SK-N-MC (cell line): ENCODE results near the gene LRP6.

Source experiments
- DNase-seq: peaks from one replicate; pipeline ENCODE4 v3.0.0-alpha.2; 2011; ENCODE audit warnings: low read depth, low spot score
- H3K27ac ChIP-seq: fragments of 200-600 bp; sonication (generic); 2 replicates; pipeline ENCODE4 v1.5.1; 2016; ENCODE audit warnings: mixed run types
- H3K36me3 ChIP-seq: fragments of 200-600 bp; sonication (generic); 2 replicates; pipeline ENCODE4 v1.6.1; 2017; ENCODE audit warnings: antibody characterized with exemption, low read length, mixed read lengths; ENCODE audit not compliant: insufficient read depth
- H3K4me3 ChIP-seq: fragments of 200-600 bp; sonication (generic); 2 replicates; pipeline ENCODE4 v1.5.1; 2016
- H3K9ac ChIP-seq: fragments of 200-600 bp; sonication (generic); 2 replicates; pipeline ENCODE4 v1.8.0; 2017; ENCODE audit warnings: mixed run types, mixed read lengths; ENCODE audit not compliant: insufficient read length
- H3K9me3 ChIP-seq: fragments of 200-600 bp; sonication (generic); 2 replicates; pipeline ENCODE4 v1.6.1; 2017; ENCODE audit warnings: low read depth, mild to moderate bottlenecking, antibody characterized with exemption, low read length, moderate library complexity, mixed read lengths
- EZH2 ChIP-seq: fragments of 200-600 bp; sonication (generic); IDR thresholded peaks from one replicate; pipeline ENCODE4 v1.6.1; 2017; ENCODE audit warnings: antibody characterized with exemption
- FOXP2 ChIP-seq: optimal IDR thresholded peaks from 2 replicates; pipeline ENCODE3; 2011; ENCODE audit warnings: mild to moderate bottlenecking, moderate library complexity; ENCODE audit not compliant: insufficient read depth; ENCODE audit errors: extremely low read length, control extremely low read depth
- POLR2AphosphoS5 ChIP-seq: IDR thresholded peaks from 2 replicates; pipeline ENCODE4 v1.6.1; 2012; ENCODE audit warnings: mild to moderate bottlenecking, low read depth, low read length, borderline replicate concordance

The LRP6 gene

DNA sequence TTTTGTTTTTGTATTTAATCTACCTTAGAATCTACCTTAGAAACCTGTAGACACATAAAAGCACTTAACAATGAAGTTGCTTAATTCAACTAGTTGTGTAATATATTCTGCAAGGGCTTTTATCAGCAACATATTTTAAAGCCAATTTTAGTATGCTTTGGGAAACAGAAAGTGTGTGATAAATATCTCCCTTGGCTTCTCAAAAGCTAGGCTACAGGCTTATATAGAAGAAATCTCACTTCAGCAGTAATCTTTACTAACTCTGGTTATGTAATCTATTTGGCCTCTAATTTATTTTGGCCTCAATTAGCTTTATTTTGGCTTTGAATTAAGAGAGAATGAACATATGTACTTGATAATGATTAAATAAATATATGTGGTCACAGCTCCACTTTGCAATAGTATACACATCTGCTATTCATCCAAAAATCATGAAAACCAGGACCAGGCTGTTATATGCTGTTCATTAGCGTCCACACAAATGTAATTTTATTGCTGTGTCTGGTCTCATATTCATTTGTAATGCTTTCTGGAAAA is 37.2 kb downstream of the LRP6 start:
- Histone ChIP-seq H3K9me3 (no peaks in the 10 kb centered on the region), H3K36me3 (no peaks in the 10 kb centered on the region), H3K27ac (peak overlapping the region; percentile 48; the same call in 1 of the 2 replicates), H3K4me3 (peak overlapping the region; percentile 5; the same call in 1 of the 2 replicates), H3K9ac (peak overlapping the region; percentile 24)
- no peak for DNase-seq
- TF ChIP-seq FOXP2 (no peak), POLR2AphosphoS5 (no peak), EZH2 (no peak)

DNA sequence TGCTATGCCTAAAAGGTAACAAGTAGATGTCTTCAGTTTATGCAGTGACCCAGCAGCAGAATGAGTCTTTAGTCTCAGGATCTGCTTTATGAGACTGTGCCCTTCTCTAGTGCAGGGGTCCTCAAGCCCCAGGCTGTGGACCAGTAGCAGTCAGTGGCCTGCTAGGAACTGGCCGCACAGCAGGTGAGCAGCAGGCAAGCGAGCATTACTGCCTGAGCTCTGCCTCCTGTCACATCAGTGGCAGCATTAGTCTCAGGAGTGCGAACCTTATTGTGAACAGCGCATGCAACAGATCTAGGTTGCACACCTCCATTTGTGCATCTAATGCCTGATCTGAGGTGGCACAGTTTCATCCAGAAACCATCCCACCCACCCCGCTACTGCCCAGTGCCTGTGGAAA is 38.4 kb downstream of the LRP6 start:
- DNase-seq, result no peak
- H3K9me3 ChIP-seq, result no peaks in the 10 kb centered on the region
- TF ChIP-seq FOXP2, result no peak
- no peak for TF ChIP-seq POLR2AphosphoS5
- no peak for TF ChIP-seq EZH2
- H3K36me3 ChIP-seq, result no peaks in the 10 kb centered on the region
- no peak overlapping the region for H3K4me3 ChIP-seq
- no peak overlapping the region for H3K9ac ChIP-seq
- no peak overlapping the region for H3K27ac ChIP-seq

DNA sequence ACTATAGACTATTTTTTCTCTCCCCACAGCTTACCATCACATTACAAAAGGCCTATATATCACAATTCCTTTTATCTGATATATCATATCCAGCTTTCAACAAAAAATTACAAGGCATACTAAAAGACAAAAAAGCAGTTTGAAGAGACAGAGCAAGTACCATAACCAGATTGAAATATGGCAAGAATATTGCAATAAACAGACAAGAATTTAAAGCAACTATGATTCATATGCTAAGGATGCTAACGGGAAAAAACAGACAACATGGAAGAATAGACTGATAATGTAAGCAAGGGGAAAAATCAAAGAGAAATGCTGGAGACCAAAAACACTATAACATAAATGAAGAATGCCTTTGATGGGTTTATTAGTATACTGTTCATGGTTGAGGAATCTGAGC is 40.7 kb downstream of the LRP6 start:
- H3K9me3 ChIP-seq, result no peaks in the 10 kb centered on the region
- TF ChIP-seq FOXP2, result no peak
- no peak for TF ChIP-seq EZH2
- no peak for TF ChIP-seq POLR2AphosphoS5
- no peak overlapping the region for H3K9ac ChIP-seq
- DNase-seq, result no peak
- H3K36me3 ChIP-seq, result no peaks in the 10 kb centered on the region
- no peak overlapping the region for H3K27ac ChIP-seq
- no peak overlapping the region for H3K4me3 ChIP-seq

DNA sequence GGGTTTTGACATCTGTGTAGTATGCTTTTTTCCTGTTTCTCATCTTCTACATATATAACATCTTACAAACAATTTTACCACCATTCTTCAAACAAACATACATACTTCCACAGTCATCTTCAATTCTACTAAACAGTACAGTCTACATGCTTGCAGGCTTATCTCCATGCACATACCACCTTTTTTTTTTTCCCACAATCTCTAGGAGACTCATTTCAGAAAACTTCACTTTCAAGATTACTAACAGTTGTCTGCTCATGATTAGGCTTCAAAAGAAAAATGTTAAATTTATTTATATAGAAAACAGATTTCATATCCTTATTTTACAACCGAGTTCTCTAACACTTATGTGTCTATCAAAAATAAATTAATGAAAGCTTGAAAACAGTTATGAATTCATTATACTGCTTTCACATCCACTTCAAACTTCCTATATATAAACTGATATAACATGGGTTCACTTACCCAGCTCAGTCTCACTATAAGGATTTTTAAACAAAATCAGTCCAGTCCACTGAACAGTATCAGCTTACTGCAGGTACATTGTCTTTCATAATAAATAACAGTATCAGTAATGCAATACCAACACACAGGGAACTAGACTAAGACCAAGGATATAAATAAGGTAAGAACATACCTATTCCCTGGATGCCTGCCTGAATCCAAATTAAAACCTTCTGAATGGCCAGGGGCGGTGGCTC is 42.5 kb downstream of the LRP6 start:
- no peaks in the 10 kb centered on the region for H3K9me3 ChIP-seq
- H3K9ac ChIP-seq, result no peak overlapping the region
- TF ChIP-seq EZH2, result no peak
- no peak for TF ChIP-seq POLR2AphosphoS5
- no peak overlapping the region for H3K27ac ChIP-seq
- H3K4me3 ChIP-seq, result no peak overlapping the region
- DNase-seq, result no peak
- H3K36me3 ChIP-seq, result no peaks in the 10 kb centered on the region

DNA sequence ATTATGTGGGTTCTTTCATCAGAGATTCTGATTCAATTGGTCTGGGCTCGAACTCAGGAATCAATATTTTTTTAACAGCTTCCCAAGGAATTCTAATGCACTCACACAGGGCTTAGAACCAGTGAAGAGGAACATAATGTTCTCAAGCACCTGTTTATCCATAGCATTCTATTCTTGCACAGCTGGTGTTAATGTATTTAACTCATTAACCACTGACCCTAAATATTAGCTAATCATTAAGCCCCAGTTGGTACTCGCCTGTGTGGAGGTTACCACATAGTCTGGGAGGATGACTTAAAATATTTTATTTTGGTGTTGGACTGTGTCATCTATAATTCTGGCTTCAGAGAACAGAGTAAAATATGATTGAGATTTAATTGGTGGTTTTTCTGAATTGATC is 45.3 kb downstream of the LRP6 start:
- H3K27ac ChIP-seq, result no peak overlapping the region
- no peak overlapping the region for H3K9ac ChIP-seq
- H3K4me3 ChIP-seq, result no peak overlapping the region
- H3K9me3 ChIP-seq, result no peaks in the 10 kb centered on the region
- no peaks in the 10 kb centered on the region for H3K36me3 ChIP-seq
- TF ChIP-seq EZH2 (no peak), POLR2AphosphoS5 (no peak)
- no peak for DNase-seq

DNA sequence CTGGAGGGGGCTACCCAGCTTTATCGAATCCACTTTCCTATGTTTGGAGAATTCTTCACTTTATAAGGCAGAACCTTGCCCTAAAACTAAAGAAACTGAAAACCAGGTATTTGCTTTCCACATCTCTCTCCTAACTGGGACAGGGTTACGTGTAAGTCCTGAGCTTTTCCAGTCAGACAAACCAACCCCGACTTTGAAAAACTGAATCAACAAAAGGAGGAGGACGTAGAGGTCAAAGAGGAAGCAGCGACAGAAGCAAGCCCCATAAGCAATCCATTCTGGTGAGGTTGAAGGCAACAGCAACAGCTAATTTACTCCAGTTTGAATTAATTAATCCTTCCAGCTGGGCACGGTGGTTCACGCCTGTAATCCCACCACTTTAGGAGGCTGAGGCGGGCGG is 47.2 kb downstream of the LRP6 start:
- TF ChIP-seq EZH2 (no peak), FOXP2 (no peak), POLR2AphosphoS5 (no peak)
- Histone ChIP-seq H3K9ac (no peak overlapping the region), H3K27ac (no peak overlapping the region), H3K36me3 (no peaks in the 10 kb centered on the region), H3K9me3 (no peaks in the 10 kb centered on the region), H3K4me3 (no peak overlapping the region)
- DNase-seq, result no peak

DNA sequence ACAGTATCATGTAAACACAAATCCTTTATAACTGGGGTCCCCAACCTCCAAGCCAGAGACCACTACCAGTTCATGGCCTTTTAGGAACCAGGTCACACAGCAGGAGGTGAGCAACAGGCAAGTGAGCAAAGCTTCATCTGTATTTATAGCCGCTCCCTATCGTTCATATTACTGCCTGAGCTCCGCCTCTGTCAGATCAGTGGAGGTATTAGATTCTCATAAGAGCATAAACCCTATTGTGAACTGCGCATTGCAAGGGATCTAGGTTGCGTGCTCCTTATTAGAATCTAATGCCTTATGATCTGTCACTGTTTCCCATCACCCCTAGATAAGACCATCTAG is 49.9 kb downstream of the LRP6 start:
- H3K27ac ChIP-seq, result peak overlapping the region; percentile 73
- TF ChIP-seq POLR2AphosphoS5, result no peak
- TF ChIP-seq FOXP2, result no peak
- TF ChIP-seq EZH2, result no peak

DNA sequence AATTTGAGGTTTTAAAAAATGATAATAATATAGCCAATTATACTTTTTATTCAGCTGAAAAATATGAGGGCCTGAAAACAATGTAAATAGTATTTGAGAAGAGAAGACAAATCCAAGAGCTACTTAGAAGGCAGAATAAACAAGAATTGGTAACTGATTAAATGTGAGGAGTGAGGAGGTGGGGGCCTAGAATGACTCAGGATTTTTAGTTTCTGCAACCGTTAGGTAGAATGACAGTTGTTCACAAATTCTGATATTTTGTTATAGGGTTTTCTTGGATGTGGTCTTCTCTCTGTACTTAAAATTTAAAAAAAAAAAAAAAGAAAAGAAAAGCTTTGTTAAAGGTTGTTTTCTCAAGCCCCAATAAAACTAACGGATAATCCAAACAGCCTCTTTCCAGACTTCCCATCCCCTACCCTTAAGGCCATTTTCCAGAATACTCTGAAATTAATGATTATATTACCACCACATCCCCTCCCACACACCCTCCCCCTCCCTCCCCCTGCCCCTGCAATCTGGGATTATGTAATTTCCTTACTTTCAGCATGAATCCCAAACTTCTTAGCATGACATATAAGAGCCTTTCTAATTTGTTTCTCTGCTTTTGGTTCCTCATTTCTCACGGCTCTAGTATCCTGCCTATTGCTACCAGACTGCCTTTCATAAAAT is 50.4 kb downstream of the LRP6 start:
- TF ChIP-seq FOXP2 (no peak), POLR2AphosphoS5 (no peak), EZH2 (no peak)
- Histone ChIP-seq H3K4me3 (peak overlapping the region; percentile 40), H3K36me3 (no peaks in the 10 kb centered on the region), H3K27ac (peak overlapping the region; percentile 73), H3K9ac (no peak overlapping the region), H3K9me3 (no peaks in the 10 kb centered on the region)
- no peak for DNase-seq

More for the DNA sequence above, 49.9 kb downstream of the LRP6 start:
- no peaks in the 10 kb centered on the region for H3K36me3 ChIP-seq
- DNase-seq, result no peak
- H3K9ac ChIP-seq, result no peak overlapping the region
- H3K4me3 ChIP-seq, result peak overlapping the region; percentile 40
- H3K9me3 ChIP-seq, result no peaks in the 10 kb centered on the region
